Left lung (tissue), 10 donors: ENCODE results near the gene OR2T27. TPM values are rescaled to one million over a fixed set of nuclear protein-coding genes. Genes with fewer than 3 reads are reported as not detected.
A peak's percentile ranks its signal among the peaks of the same experiment; 100 is the strongest.

Experiments
- ATAC-seq: fragments of 200-7000 bp; cut with Tn5 transposase; one replicate; pipeline ENCODE4 v1.9.1; 2020; ENCODE audit warnings: moderate library complexity
- DNase-seq, 4 donors: peaks; one replicate each; pipeline ENCODE4 v3.0.0-alpha.2; 2013 to 2020
- H3K27ac ChIP-seq, 2 donors: fragments of 200-600 bp; sonication (generic) in 1 of 2; one replicate each; pipeline versions ENCODE4 v1.5.0 to v1.8.0; 2020 to 2021
- H3K27me3 ChIP-seq, 2 donors: fragments of 200-600 bp; sonication (generic) in 1 of 2; one replicate each; pipeline versions ENCODE4 v1.5.0 to v1.8.0; 2020 to 2021
- H3K36me3 ChIP-seq, 2 donors: fragments of 200-600 bp; sonication (generic) in 1 of 2; one replicate each; pipeline versions ENCODE4 v1.5.0 to v1.8.0; 2020 to 2021
- H3K4me1 ChIP-seq, 2 donors: fragments of 200-600 bp; one replicate each; pipeline ENCODE4 v1.8.0; 2021
- H3K4me3 ChIP-seq, 2 donors: fragments of 200-600 bp; sonication (generic) in 1 of 2; one replicate each; pipeline versions ENCODE4 v1.5.0 to v1.8.0; 2020 to 2021; ENCODE audit warnings: mild to moderate bottlenecking in 1 of 2
- H3K9me3 ChIP-seq, 2 donors: fragments of 200-600 bp; sonication (generic) in 1 of 2; one replicate each; pipeline versions ENCODE4 v1.5.0 to v1.8.0; 2020 to 2021
- intact Hi-C, 2 donors: fragments of 100-400 bp; cut with DNase I; formaldehyde crosslinking; loops; one replicate each; pipeline versions ENCODE4 v1.11.2 to v1.14.2; 2022
- polyA plus RNA-seq, 6 donors: library from polyadenylated mRNA; unstranded; fragments of 120-200 nt; gene quantifications; one replicate each; pipeline ENCODE4 v1.2.1, GENCODE V29; 2013; ENCODE audit not compliant: insufficient read length in 6 of 6
- total RNA-seq, 2 donors: library from RNA; stranded (reverse); fragmentation: NEBNext Ultra II Directional; extraction: Animal tissue kit (Norgen Biotek cat#: 25700); gene quantifications; one replicate each; pipeline ENCODE4 v1.2.1, GENCODE V29; 2021
- TF ChIP-seq, protein P1 (sequence below), 2 donors: fragments of 200-600 bp; sonication (generic) in 1 of 2; IDR thresholded peaks; one replicate each; pipeline versions ENCODE4 v1.5.0 to v1.8.0; 2021; ENCODE audit warnings: antibody characterized with exemption in 2 of 2
- donor health status: DM: no; HTN: yes; CAD: no.
- donor health status: DM: no; HTN: no; CAD: no.

OR2T27 gene
- total and polyA plus RNA-seq, 8 donors = not detected

DNA sequence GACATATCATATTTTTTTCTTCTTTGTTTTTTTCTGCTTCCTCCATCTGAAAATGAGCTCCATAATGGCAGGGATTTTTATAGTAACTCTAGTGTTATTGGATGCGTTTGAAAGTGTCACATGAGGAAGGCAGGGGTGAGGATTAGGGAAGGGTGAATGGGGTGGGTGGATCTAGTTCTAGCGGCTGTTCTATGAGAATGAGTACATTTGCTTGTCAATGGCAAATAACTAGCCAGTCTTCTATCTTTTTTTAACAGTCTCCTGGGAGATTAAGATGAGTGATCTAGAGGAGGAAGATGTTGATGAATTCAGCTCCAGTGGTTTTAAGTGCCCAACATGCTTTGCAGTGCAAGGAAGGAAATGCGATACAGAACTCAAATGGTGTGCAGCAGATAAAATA is 41.4 kb upstream of the OR2T27 start:
- intact Hi-C loops = no loop called here
- no peaks in the 10 kb centered on the region for H3K4me1 ChIP-seq
- ATAC-seq (no peak), DNase-seq (no peak)
- H3K27ac ChIP-seq = no peak overlapping the region
- TF ChIP-seq, protein P1, sequence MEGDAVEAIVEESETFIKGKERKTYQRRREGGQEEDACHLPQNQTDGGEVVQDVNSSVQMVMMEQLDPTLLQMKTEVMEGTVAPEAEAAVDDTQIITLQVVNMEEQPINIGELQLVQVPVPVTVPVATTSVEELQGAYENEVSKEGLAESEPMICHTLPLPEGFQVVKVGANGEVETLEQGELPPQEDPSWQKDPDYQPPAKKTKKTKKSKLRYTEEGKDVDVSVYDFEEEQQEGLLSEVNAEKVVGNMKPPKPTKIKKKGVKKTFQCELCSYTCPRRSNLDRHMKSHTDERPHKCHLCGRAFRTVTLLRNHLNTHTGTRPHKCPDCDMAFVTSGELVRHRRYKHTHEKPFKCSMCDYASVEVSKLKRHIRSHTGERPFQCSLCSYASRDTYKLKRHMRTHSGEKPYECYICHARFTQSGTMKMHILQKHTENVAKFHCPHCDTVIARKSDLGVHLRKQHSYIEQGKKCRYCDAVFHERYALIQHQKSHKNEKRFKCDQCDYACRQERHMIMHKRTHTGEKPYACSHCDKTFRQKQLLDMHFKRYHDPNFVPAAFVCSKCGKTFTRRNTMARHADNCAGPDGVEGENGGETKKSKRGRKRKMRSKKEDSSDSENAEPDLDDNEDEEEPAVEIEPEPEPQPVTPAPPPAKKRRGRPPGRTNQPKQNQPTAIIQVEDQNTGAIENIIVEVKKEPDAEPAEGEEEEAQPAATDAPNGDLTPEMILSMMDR (IDR thresholded peaks at IDR 0.05) = no peak
- peaks cover 0 to under 1% of the 10 kb centered on the region in 2 donors for H3K9me3 ChIP-seq
- no peaks in the 10 kb centered on the region for H3K36me3 ChIP-seq
- no peak overlapping the region for H3K4me3 ChIP-seq
- peaks cover 0 to 7% of the 10 kb centered on the region in 2 donors for H3K27me3 ChIP-seq

DNA sequence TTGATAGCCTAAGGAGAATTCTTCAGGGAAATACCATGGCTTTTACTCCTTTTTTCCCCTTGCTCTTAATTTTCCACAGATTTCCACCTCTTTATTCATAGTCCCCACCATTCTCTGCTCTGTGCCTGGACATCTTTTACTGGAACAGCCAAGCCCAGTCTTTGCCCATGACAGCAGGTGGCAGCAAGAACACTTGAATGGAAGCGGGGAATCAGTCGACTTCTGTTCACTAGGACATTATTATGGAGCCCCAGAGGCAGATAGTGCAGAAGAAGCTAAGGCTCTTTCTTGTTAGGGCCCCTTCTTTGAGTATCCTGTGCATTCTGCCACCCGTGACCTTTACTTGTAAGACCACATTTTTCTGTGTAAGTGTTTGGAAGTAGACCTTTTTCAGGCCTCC is 40.9 kb upstream of the OR2T27 start:
- TF ChIP-seq, protein P1 (IDR thresholded peaks at IDR 0.05) = no peak
- Histone ChIP-seq H3K27ac (no peak overlapping the region), H3K9me3 (peaks cover 0 to 6% of the 10 kb centered on the region in 2 donors), H3K4me1 (no peaks in the 10 kb centered on the region), H3K36me3 (no peaks in the 10 kb centered on the region), H3K4me3 (no peak overlapping the region), H3K27me3 (peaks cover 0 to 12% of the 10 kb centered on the region in 2 donors)
- ATAC-seq = peak; percentile 62
- DNase-seq = no peak
- intact Hi-C loops = no loop called here

DNA sequence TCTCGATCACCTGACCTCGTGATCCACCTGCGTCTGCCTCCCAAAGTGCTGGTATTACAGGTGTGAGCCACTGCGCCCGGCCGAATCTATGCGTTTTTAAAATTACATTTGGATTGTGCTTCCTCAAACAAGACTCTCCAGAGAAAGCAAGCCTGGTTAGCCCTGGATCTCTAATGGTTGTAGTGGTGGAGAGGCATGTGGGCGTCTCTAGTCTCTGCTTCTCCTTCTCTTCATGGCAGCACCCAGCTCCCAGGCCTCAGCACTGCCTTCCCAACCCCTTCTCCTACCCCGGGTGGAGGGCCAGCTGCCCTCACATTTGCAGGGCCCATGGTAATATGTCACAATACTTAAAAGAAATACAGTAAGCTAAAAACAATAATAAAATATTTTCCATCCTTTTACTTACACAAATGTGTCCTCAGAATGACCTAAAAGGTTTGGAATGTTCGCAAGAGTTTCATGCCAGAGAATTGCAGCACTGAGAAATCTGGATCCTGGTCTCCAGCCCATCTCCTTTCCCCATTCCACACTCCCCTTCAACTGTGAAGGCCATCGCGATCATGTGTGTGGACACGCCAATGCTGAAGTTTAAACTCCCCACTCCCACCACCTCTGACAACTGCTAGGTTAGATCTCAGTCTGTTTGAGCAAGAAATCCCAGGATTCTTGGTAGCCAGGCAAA is 40.3 kb upstream of the OR2T27 start:
- peak; percentile 22 for ATAC-seq
- Histone ChIP-seq H3K4me1 (no peaks in the 10 kb centered on the region), H3K27me3 (peaks cover 0 to 12% of the 10 kb centered on the region in 2 donors), H3K9me3 (peaks cover 0 to 7% of the 10 kb centered on the region in 2 donors), H3K27ac (no peak overlapping the region), H3K4me3 (no peak overlapping the region), H3K36me3 (no peaks in the 10 kb centered on the region)
- intact Hi-C loops = no loop called here
- TF ChIP-seq, protein P1 (IDR thresholded peaks at IDR 0.05) = no peak
- no peak for DNase-seq

DNA sequence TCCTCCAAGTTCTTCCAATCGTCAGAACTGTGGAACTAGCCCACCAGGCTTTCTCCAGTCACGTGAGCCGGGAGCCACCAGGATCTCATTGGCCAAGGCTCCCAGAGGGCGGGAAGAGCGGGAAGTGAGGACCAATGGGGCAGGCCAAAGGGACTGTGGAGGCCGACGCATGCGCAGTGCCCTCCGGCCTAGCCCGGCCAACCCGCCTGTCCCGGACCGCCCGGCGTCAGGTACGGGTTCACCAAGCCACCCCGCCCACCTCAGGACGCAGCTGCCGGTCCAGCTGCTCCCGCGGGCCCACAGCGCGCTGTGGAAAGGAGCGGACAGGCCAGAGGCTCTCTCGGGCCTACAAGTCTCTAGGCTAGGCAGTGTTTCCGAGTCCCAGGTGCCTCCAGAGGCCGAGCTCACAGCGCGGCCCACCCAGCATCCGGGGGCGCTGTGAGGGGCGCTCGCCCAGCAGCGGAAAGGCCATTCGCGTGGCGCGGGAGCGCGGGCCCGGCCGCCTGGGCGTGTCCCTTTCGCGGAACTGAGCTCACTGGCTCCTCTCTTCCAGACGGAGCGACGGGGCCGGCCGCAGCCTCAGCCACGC is 36.3 kb upstream of the OR2T27 start:
- H3K4me1 ChIP-seq = no peaks in the 10 kb centered on the region
- ATAC-seq (no peak), DNase-seq (no peak)
- H3K27me3 ChIP-seq = peaks cover 0 to 12% of the 10 kb centered on the region in 2 donors
- H3K9me3 ChIP-seq = peaks cover 0 to 10% of the 10 kb centered on the region in 2 donors
- no peak overlapping the region for H3K27ac ChIP-seq
- intact Hi-C loops = no loop called here
- no peak overlapping the region for H3K4me3 ChIP-seq
- TF ChIP-seq, protein P1 (IDR thresholded peaks at IDR 0.05) = no peak
- no peaks in the 10 kb centered on the region for H3K36me3 ChIP-seq

DNA sequence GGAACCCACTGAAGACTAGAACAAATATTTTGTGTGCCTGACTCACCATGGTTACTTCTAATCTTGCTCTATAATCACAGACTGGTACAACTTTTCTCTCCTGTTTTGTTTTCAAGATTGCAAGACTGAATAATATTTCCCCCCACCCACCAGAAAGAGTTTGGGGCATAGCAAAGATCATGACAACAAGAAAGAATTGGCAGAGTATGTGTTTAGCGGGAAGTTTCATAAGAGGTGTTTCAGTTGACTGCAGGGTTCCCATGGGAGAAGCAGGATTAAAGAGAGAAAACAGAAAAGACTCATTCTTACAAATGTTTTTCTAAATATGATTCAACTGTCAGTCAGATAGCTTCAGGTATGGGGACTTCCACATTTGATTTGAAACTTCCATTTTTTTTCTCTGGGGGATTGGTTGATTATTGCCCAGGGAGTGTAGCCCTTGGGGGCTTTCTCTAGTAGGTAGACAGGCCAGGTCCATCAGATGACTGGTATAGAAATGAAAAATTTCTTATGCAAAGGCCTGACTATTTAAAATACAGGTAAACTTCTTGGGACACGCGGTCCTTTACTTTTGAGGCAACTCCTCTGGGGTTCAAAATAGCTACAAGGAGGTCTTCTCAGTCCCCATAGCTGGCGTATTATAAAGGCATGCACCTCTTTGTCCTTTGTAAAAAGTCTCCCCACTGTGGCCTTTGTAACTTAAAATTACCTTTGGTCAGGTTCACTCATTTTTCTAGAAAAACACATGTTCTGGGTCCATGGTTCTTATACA is 33.4 kb upstream of the OR2T27 start:
- Histone ChIP-seq H3K36me3 (no peaks in the 10 kb centered on the region), H3K27ac (no peak overlapping the region), H3K4me3 (no peak overlapping the region), H3K27me3 (peaks cover 0 to 12% of the 10 kb centered on the region in 2 donors), H3K9me3 (peaks cover 0 to 10% of the 10 kb centered on the region in 2 donors), H3K4me1 (no peaks in the 10 kb centered on the region)
- TF ChIP-seq, protein P1 (IDR thresholded peaks at IDR 0.05) = no peak
- intact Hi-C loops = no loop called here
- ATAC-seq (no peak), DNase-seq (no peak)
